Tibial nerve (tissue), 4 donors: ENCODE data around the gene LRRC28.

Experiments used
- CTCF ChIP-seq, 5 experiments: fragments of 200-600 bp in 3 of 5; fragments of 450-650 bp in 2 of 5; sonication (generic) in 3 of 5; IDR thresholded peaks; one replicate each; pipeline ENCODE4 v1.5.1; 2016 to 2019; ENCODE audit warnings: antibody characterized with exemption in 5 of 5, mild to moderate bottlenecking in 3 of 5, moderate library complexity in 2 of 5
- EP300 ChIP-seq, 2 donors: sonication (generic); formaldehyde crosslinking; IDR thresholded peaks; one replicate each; pipeline ENCODE4 v1.6.1; 2017; ENCODE audit warnings: antibody characterized with exemption in 2 of 2, mild to moderate bottlenecking in 1 of 2
- POLR2A ChIP-seq, 2 donors: fragments of 450-650 bp; IDR thresholded peaks; one replicate each; pipeline ENCODE4 v1.6.1; 2017; ENCODE audit warnings: antibody characterized with exemption in 2 of 2, mild to moderate bottlenecking in 2 of 2, moderate library complexity in 2 of 2

GRCh38 chr15:99412626-99413025, 161.3 kb downstream of the LRRC28 start:
- TF ChIP-seq CTCF (IDR thresholded peaks at IDR 0.05) (no peak), EP300 (IDR thresholded peaks at IDR 0.05) (no peak), POLR2A (IDR thresholded peaks at IDR 0.05) (no peak)
